Hepatocyte (in vitro differentiated cells): ENCODE results near the gene PADI4. TPM values are rescaled to one million over a fixed set of nuclear protein-coding genes. Genes with fewer than 3 reads are reported as not detected.

Source experiments
- DNase-seq: peaks from one replicate; pipeline ENCODE4 v3.0.0-alpha.2; 2016; ENCODE audit warnings: low spot score
- H2AFZ ChIP-seq: fragments of 200-600 bp; sonication (generic); 2 replicates; pipeline ENCODE4 v1.6.0; 2016; ENCODE audit warnings: antibody characterized with exemption, mild to moderate bottlenecking
- H3K27ac ChIP-seq: fragments of 200-600 bp; sonication (generic); 2 replicates; pipeline ENCODE4 v1.5.1; 2016; ENCODE audit warnings: mild to moderate bottlenecking
- H3K27me3 ChIP-seq: fragments of 200-600 bp; sonication (generic); 2 replicates; pipeline ENCODE4 v1.6.1; 2016
- H3K36me3 ChIP-seq: fragments of 200-600 bp; sonication (generic); replicated peaks from 2 replicates; pipeline ENCODE4 v1.5.1; 2016; ENCODE audit warnings: low read depth; ENCODE audit not compliant: insufficient read depth
- H3K4me1 ChIP-seq: fragments of 200-600 bp; sonication (generic); 2 replicates; pipeline ENCODE4 v1.5.1; 2016; ENCODE audit warnings: mild to moderate bottlenecking, moderate library complexity; ENCODE audit not compliant: insufficient read depth
- H3K4me2 ChIP-seq: fragments of 200-600 bp; sonication (generic); 2 replicates; pipeline ENCODE4 v1.6.0; 2016
- H3K4me3 ChIP-seq: fragments of 200-600 bp; sonication (generic); 2 replicates; pipeline ENCODE4 v1.5.1; 2016; ENCODE audit warnings: mild to moderate bottlenecking
- H3K79me2 ChIP-seq: fragments of 200-600 bp; sonication (generic); 2 replicates; pipeline ENCODE4 v1.6.0; 2017; ENCODE audit warnings: mild to moderate bottlenecking
- H3K9me2 ChIP-seq: fragments of 200-600 bp; sonication (generic); replicated peaks from 2 replicates; pipeline ENCODE4 v1.6.0; 2017; ENCODE audit warnings: mild to moderate bottlenecking; ENCODE audit not compliant: insufficient read depth
- H3K9me3 ChIP-seq: fragments of 200-600 bp; sonication (generic); 2 replicates; pipeline ENCODE4 v1.5.1; 2016; ENCODE audit warnings: low read depth, mild to moderate bottlenecking
- H4K20me1 ChIP-seq: fragments of 200-600 bp; sonication (generic); 2 replicates; pipeline ENCODE4 v1.6.0; 2016; ENCODE audit warnings: mild to moderate bottlenecking; ENCODE audit not compliant: insufficient read depth, poor library complexity, severe bottlenecking
- EZH2 ChIP-seq: fragments of 200-600 bp; sonication (generic); IDR thresholded peaks from 2 replicates; pipeline ENCODE4 v1.6.1; 2016; ENCODE audit warnings: antibody characterized with exemption, mild to moderate bottlenecking, borderline replicate concordance
- EZH2phosphoT487 ChIP-seq: fragments of 200-600 bp; sonication (generic); IDR thresholded peaks from one replicate; pipeline ENCODE4 v1.6.1; 2018; ENCODE audit warnings: antibody characterized with exemption, mild to moderate bottlenecking, low read depth, moderate library complexity; ENCODE audit not compliant: unreplicated experiment, severe bottlenecking
- WGBS: methylation state at CpG from one replicate; pipeline ENCODE4 v1.1.6; 2016; ENCODE audit warnings: low lambda C conversion rate; ENCODE audit errors: missing lambda C conversion rate; 5-methylcytosine and 5-hydroxymethylcytosine counted together
- polyA plus RNA-seq: library from polyadenylated mRNA; unstranded; fragments of >200 nt; fragmentation: Nextera tagmentation; extraction: Ambion mirVana; gene quantifications from 2 replicates; pipeline ENCODE4 v1.2.1, GENCODE V29; 2016
- total RNA-seq: library from RNA; depleted of rRNA; stranded (reverse); fragments of >200 nt; gene quantifications from 2 replicates; pipeline ENCODE4 v1.2.3, GENCODE V29; 2014
- TF ChIP-seq, protein P1 (sequence below): fragments of 200-600 bp; sonication (generic); IDR thresholded peaks from 2 replicates; pipeline ENCODE4 v1.5.1; 2016; ENCODE audit warnings: antibody characterized with exemption, mild to moderate bottlenecking; ENCODE audit not compliant: poor library complexity

The PADI4 gene
- total and polyA plus RNA-seq, 2 experiments from 2014 or later = not detected

GRCh38 chr1:17370618-17371017 lies 62.6 kb downstream of the PADI4 start:
- Histone ChIP-seq H3K4me1 (no peaks in the 10 kb centered on the region), H3K79me2 (no peaks in the 10 kb centered on the region), H3K4me3 (no peak overlapping the region), H3K36me3 (no peaks in the 10 kb centered on the region), H3K4me2 (no peak overlapping the region), H3K27me3 (no peaks in the 10 kb centered on the region), H4K20me1 (no peaks in the 10 kb centered on the region), H3K27ac (no peak overlapping the region), H3K9me3 (no peaks in the 10 kb centered on the region), H2AFZ (no peak overlapping the region), H3K9me2 (no peaks in the 10 kb centered on the region)
- peak; percentile 32 for DNase-seq
- TF ChIP-seq EZH2phosphoT487 (no peak), EZH2 (no peak)
- TF ChIP-seq, protein P1, sequence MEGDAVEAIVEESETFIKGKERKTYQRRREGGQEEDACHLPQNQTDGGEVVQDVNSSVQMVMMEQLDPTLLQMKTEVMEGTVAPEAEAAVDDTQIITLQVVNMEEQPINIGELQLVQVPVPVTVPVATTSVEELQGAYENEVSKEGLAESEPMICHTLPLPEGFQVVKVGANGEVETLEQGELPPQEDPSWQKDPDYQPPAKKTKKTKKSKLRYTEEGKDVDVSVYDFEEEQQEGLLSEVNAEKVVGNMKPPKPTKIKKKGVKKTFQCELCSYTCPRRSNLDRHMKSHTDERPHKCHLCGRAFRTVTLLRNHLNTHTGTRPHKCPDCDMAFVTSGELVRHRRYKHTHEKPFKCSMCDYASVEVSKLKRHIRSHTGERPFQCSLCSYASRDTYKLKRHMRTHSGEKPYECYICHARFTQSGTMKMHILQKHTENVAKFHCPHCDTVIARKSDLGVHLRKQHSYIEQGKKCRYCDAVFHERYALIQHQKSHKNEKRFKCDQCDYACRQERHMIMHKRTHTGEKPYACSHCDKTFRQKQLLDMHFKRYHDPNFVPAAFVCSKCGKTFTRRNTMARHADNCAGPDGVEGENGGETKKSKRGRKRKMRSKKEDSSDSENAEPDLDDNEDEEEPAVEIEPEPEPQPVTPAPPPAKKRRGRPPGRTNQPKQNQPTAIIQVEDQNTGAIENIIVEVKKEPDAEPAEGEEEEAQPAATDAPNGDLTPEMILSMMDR = peak; percentile 11
- 58% methylated on average over 2 of the region's 2 CpGs for WGBS

DNA sequence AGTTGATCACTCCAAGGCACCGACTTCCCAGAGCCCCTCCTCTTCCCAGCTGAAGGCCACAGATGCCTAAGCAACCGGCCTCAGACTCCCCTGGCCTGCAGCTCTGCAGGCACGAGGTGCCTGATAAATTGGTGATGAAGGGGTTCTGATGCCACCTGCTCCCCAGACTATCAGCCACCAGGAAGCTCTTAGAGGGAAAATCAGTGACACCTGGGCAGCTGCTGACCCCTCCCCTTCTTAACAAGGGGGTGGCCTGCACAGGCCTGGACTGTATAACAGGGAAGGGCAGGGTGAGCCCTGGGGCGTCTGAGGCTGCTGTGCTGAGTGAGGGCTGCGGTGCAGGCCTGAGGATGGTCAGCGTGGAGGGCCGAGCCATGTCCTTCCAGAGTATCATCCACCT lies 63.9 kb downstream of the PADI4 start, which contains the start of gene PADI6:
TSS of gene PADI6 (plus strand) at position 301 of the 400 bp plus-strand sequence. CDS start at position 351, 50 bp downstream.
- H3K4me3 ChIP-seq = no peak within 1 kb of the TSS
- H3K27me3 ChIP-seq = no peaks in the 10 kb centered on the region
- TF ChIP-seq, protein P1 = no peak
- no peak for TF ChIP-seq EZH2
- TF ChIP-seq EZH2phosphoT487 = no peak
- H3K9me3 ChIP-seq = no peaks in the 10 kb centered on the region
- no peaks in the 10 kb centered on the region for H3K9me2 ChIP-seq
- H3K36me3 ChIP-seq = no peaks in the 10 kb centered on the region
- H3K79me2 ChIP-seq = no peaks in the 10 kb centered on the region
- no peak within 1 kb of the TSS for H3K4me2 ChIP-seq
- H3K4me1 ChIP-seq = no peaks in the 10 kb centered on the region
- no peaks in the 10 kb centered on the region for H4K20me1 ChIP-seq
- no peak for DNase-seq
- H3K27ac ChIP-seq = no peak within 1 kb of the TSS
- H2AFZ ChIP-seq = no peak within 1 kb of the TSS
- 74% methylated on average over 7 of the region's 7 CpGs for WGBS

GRCh38 chr1:17372955-17373354 lies 65.0 kb downstream of the PADI4 start:
- Histone ChIP-seq H2AFZ (no peak overlapping the region), H3K4me3 (no peak overlapping the region), H4K20me1 (no peaks in the 10 kb centered on the region), H3K36me3 (no peaks in the 10 kb centered on the region), H3K4me1 (no peaks in the 10 kb centered on the region), H3K4me2 (no peak overlapping the region), H3K79me2 (no peaks in the 10 kb centered on the region), H3K9me2 (no peaks in the 10 kb centered on the region), H3K27ac (no peak overlapping the region), H3K27me3 (no peaks in the 10 kb centered on the region), H3K9me3 (no peaks in the 10 kb centered on the region)
- WGBS = 86% methylated on average over 15 of the region's 18 CpGs
- DNase-seq = no peak
- TF ChIP-seq EZH2phosphoT487 (no peak), EZH2 (no peak)
- TF ChIP-seq, protein P1 = no peak

DNA sequence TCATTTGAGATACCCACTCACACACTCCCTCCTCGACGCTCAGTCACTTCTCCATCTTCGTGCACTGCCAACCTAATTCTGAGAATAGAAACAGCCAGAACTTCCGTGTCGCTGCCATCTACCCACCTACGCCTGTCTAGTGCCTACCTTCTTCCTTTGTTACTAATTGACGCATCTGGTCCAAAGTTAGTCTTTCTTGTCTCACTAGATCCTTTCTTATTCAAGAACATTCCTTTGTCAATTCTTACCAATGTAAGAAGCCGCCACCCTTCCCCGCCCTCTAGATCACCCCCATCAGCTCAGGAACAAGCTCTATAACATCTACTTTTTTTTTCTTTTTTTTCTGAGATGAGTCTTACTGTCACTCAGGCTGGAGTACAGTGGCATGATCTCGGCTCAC lies 67.7 kb downstream of the PADI4 start:
- no peaks in the 10 kb centered on the region for H3K9me3 ChIP-seq
- no peak overlapping the region for H2AFZ ChIP-seq
- H3K27me3 ChIP-seq = no peaks in the 10 kb centered on the region
- no peak overlapping the region for H3K4me2 ChIP-seq
- no peak overlapping the region for H3K27ac ChIP-seq
- H3K4me3 ChIP-seq = no peak overlapping the region
- H4K20me1 ChIP-seq = no peaks in the 10 kb centered on the region
- TF ChIP-seq EZH2phosphoT487 (no peak), EZH2 (no peak)
- TF ChIP-seq, protein P1 = no peak
- no peak for DNase-seq
- WGBS = 97% methylated on average over 10 of the region's 10 CpGs
- no peaks in the 10 kb centered on the region for H3K9me2 ChIP-seq
- no peaks in the 10 kb centered on the region for H3K36me3 ChIP-seq
- H3K4me1 ChIP-seq = no peaks in the 10 kb centered on the region
- no peaks in the 10 kb centered on the region for H3K79me2 ChIP-seq
